Ovary (tissue), 9 donors: ENCODE results near the gene GRSF1. TPM values are rescaled to one million over a fixed set of nuclear protein-coding genes. Genes with fewer than 3 reads are reported as not detected.

Experiments used
- DNase-seq, 5 donors: peaks; one replicate each; pipeline ENCODE4 v3.0.0-alpha.2; 2019 to 2020
- H3K27ac ChIP-seq, 2 donors: fragments of 200-600 bp; one replicate each; pipeline versions ENCODE4 v1.5.1 to v1.8.0; 2019 to 2022
- H3K27me3 ChIP-seq: fragments of 200-600 bp; one replicate; pipeline ENCODE4 v1.8.0; 2022
- H3K36me3 ChIP-seq: fragments of 200-600 bp; sonication (generic); one replicate; pipeline ENCODE4 v1.5.1; 2019
- H3K4me1 ChIP-seq: one replicate; pipeline ENCODE4 v1.8.1; 2013; ENCODE audit warnings: mild to moderate bottlenecking, moderate library complexity; ENCODE audit not compliant: insufficient read depth
- H3K4me3 ChIP-seq: fragments of 200-600 bp; sonication (generic); one replicate; pipeline ENCODE4 v1.5.1; 2017
- H3K9me3 ChIP-seq, 2 donors: fragments of 200-600 bp in 1 of 2; sonication (generic) in 1 of 2; one replicate each; pipeline versions ENCODE4 v1.5.1 to v1.8.1; 2013 to 2019; ENCODE audit warnings: mild to moderate bottlenecking in 1 of 2, moderate library complexity in 1 of 2
- CTCF ChIP-seq, 3 donors: fragments of 450-650 bp in 2 of 3; fragments of 200-600 bp in 1 of 3; IDR thresholded peaks; one replicate each; pipeline versions ENCODE4 v1.5.1 to v1.8.0; 2016 to 2022; ENCODE audit warnings: antibody characterized with exemption in 3 of 3, mild to moderate bottlenecking in 1 of 3
- EP300 ChIP-seq: sonication (generic); formaldehyde crosslinking; IDR thresholded peaks from one replicate; pipeline ENCODE4 v1.6.1; 2017; ENCODE audit warnings: antibody characterized with exemption
- POLR2A ChIP-seq: fragments of 450-650 bp; IDR thresholded peaks from one replicate; pipeline ENCODE4 v1.6.1; 2017; ENCODE audit warnings: antibody characterized with exemption, mild to moderate bottlenecking, moderate library complexity
- WGBS, 3 donors: extraction: QIAGEN DNeasy Blood & Tissue Kit in 1 of 3; methylation state at CpG; one replicate each; pipeline versions ENCODE4 v1.1.5 to v1.1.7; 2013 to 2017; 5-methylcytosine and 5-hydroxymethylcytosine counted together
- intact Hi-C, 4 donors: fragments of 100-400 bp; cut with DNase I; formaldehyde crosslinking; loops; one replicate each; pipeline versions ENCODE4 v1.11.0 to v1.15.1; 2022 to 2023
- polyA plus RNA-seq, 2 donors: library from polyadenylated mRNA; stranded (reverse); fragments of 200-250 nt in 1 of 2; fragments of 350-450 nt in 1 of 2; fragmentation: Illumina TruSeq in 1 of 2; extraction: RNeasy Lipid Tissue Mini Kit (QIAGEN cat#74804) in 1 of 2; gene quantifications; one replicate each; pipeline ENCODE4 v1.2.3, GENCODE V29; 2013 to 2014
- total RNA-seq, 7 donors: library from RNA; depleted of rRNA in 2 of 7; stranded (reverse); fragments of >200 nt in 2 of 7; fragmentation: NEBNext Ultra II Directional in 3 of 7; extraction: Animal tissue kit (Norgen Biotek cat#: 25700) in 3 of 7; gene quantifications; one replicate each; pipeline versions ENCODE4 v1.1.0 to v1.2.4, GENCODE V29; 2016 to 2023
- donor health status: DM: no; HTN: no; CAD: no; lungs with moderate emphysema.
- donor health status: DM: no; HTN: no; CAD: no.
- donor health status: Bipolar disorder and iron deficiency.
- donor health status: DM: yes; HTN: yes; CAD: no.
- donor health status: DM: no; HTN: no; CAD: no.
- donor health status: DM: yes; HTN: yes; CAD: no.

Gene GRSF1
- total and polyA plus RNA-seq, 9 donors = 28.4 to 78.7 (median 44.3) TPM

- no peaks in the 10 kb centered on the region for H3K4me1 ChIP-seq
- intact Hi-C loops = no loop called here
- no peak for TF ChIP-seq CTCF (IDR thresholded peaks at IDR 0.05)
- TF ChIP-seq POLR2A = no peak
- TF ChIP-seq EP300 = no peak
- no peaks in the 10 kb centered on the region for H3K36me3 ChIP-seq
- H3K4me3 ChIP-seq = no peak overlapping the region
- WGBS, 3 donors = 94 to 98% (median 97%) methylated on average over 1 of the region's 1 CpG
- H3K27ac ChIP-seq = no peak overlapping the region
- no peaks in the 10 kb centered on the region for H3K27me3 ChIP-seq
- DNase-seq = no peak
- no peaks in the 10 kb centered on the region for H3K9me3 ChIP-seq
Observed at GRCh38 chr4:70808151-70808550, 31.5 kb downstream of the GRSF1 start.

GRCh38 chr4:70802928-70803580, 36.6 kb downstream of the GRSF1 start:
- WGBS, 3 donors = 87 to 92% (median 91%) methylated on average over 5 of the region's 5 CpGs
- intact Hi-C loops = no loop called here
- H3K36me3 ChIP-seq = no peaks in the 10 kb centered on the region

DNA sequence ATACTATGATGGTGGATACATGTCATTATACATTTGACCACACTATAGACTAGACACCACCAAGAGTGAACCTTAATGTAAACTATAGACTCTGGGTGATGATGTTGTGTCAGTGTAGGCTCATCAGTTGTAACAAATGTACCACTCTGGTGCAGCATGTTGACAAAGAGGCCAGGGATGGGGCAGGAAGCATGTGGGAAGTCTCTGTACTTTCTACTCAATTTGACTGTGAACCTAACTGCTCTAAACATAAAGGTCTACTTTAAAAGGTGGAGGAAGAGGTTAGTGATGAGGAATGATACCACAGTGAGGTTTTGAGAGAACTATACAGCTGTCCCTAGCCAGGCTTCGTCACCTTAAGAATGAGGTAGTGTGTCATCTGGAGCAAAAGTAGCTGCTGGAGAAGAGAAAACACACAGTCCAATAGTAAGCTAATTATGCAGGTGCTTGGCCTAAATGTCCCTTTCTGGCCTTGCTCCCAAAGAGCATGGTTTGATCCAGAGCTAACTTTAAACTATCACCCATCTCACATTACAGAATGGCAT, 38.4 kb downstream of the GRSF1 start:
- Histone ChIP-seq H3K4me3 (no peak overlapping the region), H3K27me3 (no peaks in the 10 kb centered on the region), H3K27ac (no peak overlapping the region), H3K4me1 (no peaks in the 10 kb centered on the region), H3K36me3 (no peaks in the 10 kb centered on the region), H3K9me3 (no peaks in the 10 kb centered on the region)
- no peak for TF ChIP-seq EP300
- TF ChIP-seq POLR2A = no peak
- TF ChIP-seq CTCF (IDR thresholded peaks at IDR 0.05) = no peak
- intact Hi-C loops = no loop called here
- WGBS, 3 donors = 87 to 96% (median 90%) methylated on average over 1 of the region's 1 CpG
- no peak for DNase-seq

More at GRCh38 chr4:70802928-70803580, 36.6 kb downstream of the GRSF1 start:
- Histone ChIP-seq H3K27me3 (no peaks in the 10 kb centered on the region), H3K4me3 (no peak overlapping the region), H3K4me1 (no peaks in the 10 kb centered on the region), H3K27ac (no peak overlapping the region), H3K9me3 (no peaks in the 10 kb centered on the region)
- no peak for DNase-seq
- TF ChIP-seq POLR2A (no peak), CTCF (IDR thresholded peaks at IDR 0.05) (no peak), EP300 (no peak)

- Histone ChIP-seq H3K9me3 (no peaks in the 10 kb centered on the region), H3K4me1 (no peaks in the 10 kb centered on the region), H3K4me3 (no peak overlapping the region), H3K27me3 (no peaks in the 10 kb centered on the region), H3K27ac (no peak overlapping the region), H3K36me3 (no peaks in the 10 kb centered on the region)
- intact Hi-C loops = loop anchor here in 1 of 4 donors (5.0 kb wide), 1 partner anchor 281 kb away; no protein-coding TSS in a partner anchor
- TF ChIP-seq POLR2A = no peak
- no peak for TF ChIP-seq CTCF (IDR thresholded peaks at IDR 0.05)
- no peak for TF ChIP-seq EP300
- DNase-seq = no peak
- WGBS, 3 donors = 93 to 96% (median 95%) methylated on average over 6 of the region's 6 CpGs
Observed at GRCh38 chr4:70793626-70794025, 46.1 kb downstream of the GRSF1 start.
